HG02798 (cell line): Measurements from ENCODE around the gene PTGES3L.
A peak's percentile ranks its signal among the peaks of the same experiment; 100 is the strongest.
"Not testable (repeated sequence)": the region's sequence is repeated elsewhere in the genome, so short reads cannot be mapped to it uniquely, and the experiment has no call there.

Experiments
- ATAC-seq: cut with Tn5 transposase; IDR thresholded peaks from one replicate; pipeline ENCODE4 v1.9.1; 2021; ENCODE audit warnings: mild to moderate bottlenecking; ENCODE audit not compliant: unreplicated experiment, poor library complexity

PTGES3L gene

GRCh38 chr17:43014649-43015542 is 35.0 kb upstream of the PTGES3L start:
- ATAC-seq: no peak

GRCh38 chr17:43014020-43014648 is 34.3 kb upstream of the PTGES3L start:
- ATAC-seq: no peak

GRCh38 chr17:43013296-43013695 is 33.4 kb upstream of the PTGES3L start:
- no peak for ATAC-seq

- no peak for ATAC-seq
Measured at GRCh38 chr17:43011728-43012472, 32.0 kb upstream of the PTGES3L start.

- no peak for ATAC-seq
Measured at GRCh38 chr17:43010667-43011308, 30.9 kb upstream of the PTGES3L start.

GRCh38 chr17:43006639-43007551 is 27.0 kb upstream of the PTGES3L start, which contains the start of gene IFI35:
Gene IFI35, plus strand, starts transcription at chr17:43006784. Its CDS starts 164 bp downstream, at chr17:43006948.
- peak; percentile 93 for ATAC-seq

- ATAC-seq: no peak
Measured at GRCh38 chr17:43003542-43004172, 23.8 kb upstream of the PTGES3L start.

GRCh38 chr17:43000894-43001293 is 21.0 kb upstream of the PTGES3L start:
- ATAC-seq: not testable (repeated sequence)

- ATAC-seq: no peak
Measured at GRCh38 chr17:42999003-42999525, 19.2 kb upstream of the PTGES3L start.

GRCh38 chr17:42997984-42998938 is 18.4 kb upstream of the PTGES3L start, which contains the start of gene RPL27:
Gene RPL27, plus strand, starts transcription at chr17:42998419. Its CDS starts 332 bp downstream, at chr17:42998751.
- ATAC-seq: peak; percentile 96

GRCh38 chr17:42997390-42997983 is 17.6 kb upstream of the PTGES3L start:
- ATAC-seq: no peak

- not testable (repeated sequence) for ATAC-seq
Measured at GRCh38 chr17:42993913-42994312, 14.0 kb upstream of the PTGES3L start.

GRCh38 chr17:42992872-42993271 is 13.0 kb upstream of the PTGES3L start:
- no peak for ATAC-seq

GRCh38 chr17:42991471-42991870 is 11.6 kb upstream of the PTGES3L start:
- no peak for ATAC-seq

GRCh38 chr17:42989726-42990652 is 10.1 kb upstream of the PTGES3L start:
- no peak for ATAC-seq

- no peak for ATAC-seq
Measured at GRCh38 chr17:42989141-42989540, 9.3 kb upstream of the PTGES3L start.
